IPS-NIHi7 (cell line): ENCODE results near the gene KLK10.
"Not testable (repeated sequence)": the region's sequence is repeated elsewhere in the genome, so short reads cannot be mapped to it uniquely, and the experiment has no call there.

Experiments used
- DNase-seq: peaks from one replicate; pipeline ENCODE4 v3.0.0; 2012; ENCODE audit warnings: mixed read lengths; ENCODE audit errors: extremely low spot score

Gene KLK10

DNA sequence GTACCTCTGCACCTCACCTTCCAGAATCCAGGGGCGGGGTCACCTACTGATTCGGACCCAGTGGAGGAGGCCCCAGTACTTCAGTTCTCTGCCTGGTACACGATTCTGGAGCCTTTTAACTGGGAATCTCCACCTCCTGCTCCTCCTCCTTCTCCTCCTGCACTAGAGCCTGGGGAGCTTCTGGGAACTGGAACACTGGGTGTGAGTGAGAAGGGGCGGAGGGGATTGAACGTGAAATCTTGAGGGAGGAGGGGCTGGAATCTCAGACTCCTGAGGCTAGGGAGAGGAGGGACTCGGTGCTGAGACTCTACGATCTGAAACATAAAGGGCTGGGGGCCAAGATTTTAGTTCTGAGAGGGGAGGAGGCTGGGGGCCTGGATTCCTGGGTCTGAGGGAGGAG, 18.0 kb downstream of the KLK10 start, which contains the start of gene KLK8:
KLK8 (minus strand) TSS at position 90 of the 400 bp plus-strand sequence. CDS start 437 bp downstream, outside the sequence.
- DNase-seq, result peak; percentile 52

DNA sequence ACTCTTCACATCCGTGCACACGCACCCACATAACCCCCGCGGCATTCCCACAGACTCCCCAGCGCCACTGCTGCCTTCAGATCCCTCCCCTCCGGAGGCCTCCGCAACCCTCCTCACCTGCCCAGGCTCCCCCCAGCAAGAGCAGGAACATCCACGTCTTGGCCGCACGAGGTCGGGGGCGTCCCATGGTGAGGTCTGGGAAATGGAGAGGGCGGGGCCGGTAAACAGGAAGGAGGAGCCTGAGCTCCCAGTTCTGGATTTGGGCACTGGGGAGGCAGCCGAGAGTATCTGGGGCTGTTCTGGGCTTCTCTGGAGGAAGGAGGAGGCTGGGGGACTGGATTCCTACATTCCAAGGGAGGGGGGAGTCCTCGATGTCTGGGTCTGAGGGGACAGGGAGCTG, 18.5 kb downstream of the KLK10 start:
- peak; percentile 77 for DNase-seq

- DNase-seq, result no peak
Observed at GRCh38 chr19:51000426-51000825, 19.1 kb downstream of the KLK10 start.

GRCh38 chr19:50998686-50999085, 20.8 kb downstream of the KLK10 start:
- DNase-seq, result no peak

DNA sequence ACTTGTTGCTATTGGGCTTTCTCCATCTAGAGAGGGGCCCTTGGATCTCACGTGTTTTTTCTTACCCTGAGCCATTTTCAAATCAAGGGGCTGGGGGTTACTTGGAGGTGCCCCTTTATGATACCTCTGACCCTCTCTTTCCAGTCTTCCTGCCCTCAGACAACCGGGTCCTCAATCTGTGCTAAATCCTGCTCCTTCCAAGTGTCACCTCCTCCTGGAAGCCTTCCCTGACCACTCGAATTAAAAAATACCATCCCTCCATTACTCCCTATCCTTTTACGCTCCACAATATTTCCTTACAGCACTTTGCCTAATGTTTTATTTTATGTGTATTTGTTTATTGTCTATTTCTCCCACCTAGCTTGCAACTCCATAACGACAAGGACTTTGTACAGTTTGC, 21.4 kb downstream of the KLK10 start:
- no peak for DNase-seq

DNA sequence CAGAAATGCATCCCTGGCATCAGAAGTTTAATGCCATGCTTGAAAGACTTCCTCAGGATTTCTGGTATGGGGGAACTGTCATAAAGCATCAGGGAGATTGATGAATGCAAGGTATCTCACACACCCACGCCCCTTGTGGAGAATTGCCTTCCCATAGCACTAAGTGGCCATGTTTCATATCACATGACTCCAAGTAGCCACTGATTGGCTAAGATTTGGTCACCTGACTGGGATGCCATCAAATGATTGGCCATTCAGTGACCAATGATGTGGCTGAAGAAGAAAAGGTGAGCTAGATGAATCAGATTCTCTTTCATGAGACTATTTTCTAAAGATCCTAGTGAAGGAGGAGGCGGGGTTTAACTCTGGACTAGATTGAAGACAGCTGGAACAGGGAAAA, 25.4 kb downstream of the KLK10 start:
- DNase-seq, result peak; percentile 38

DNA sequence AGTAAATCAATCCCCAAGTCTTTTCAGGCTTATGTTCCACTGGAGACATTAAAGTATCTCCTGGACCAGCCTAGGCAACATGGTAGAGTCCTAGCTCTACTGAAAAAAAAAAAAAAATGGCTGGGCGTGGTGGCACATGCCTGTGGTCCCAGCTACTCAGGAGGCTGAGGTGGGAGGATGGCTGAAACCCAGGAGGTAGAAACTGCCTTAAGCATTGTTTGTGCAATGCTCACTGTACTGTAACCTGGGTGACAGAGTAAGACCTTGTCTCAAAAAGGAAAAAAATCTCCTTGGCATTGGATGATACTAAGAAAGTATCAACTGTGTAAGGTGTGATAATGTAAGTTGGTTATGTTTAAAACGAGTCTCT, 26.9 kb downstream of the KLK10 start:
- DNase-seq, result no peak

DNA sequence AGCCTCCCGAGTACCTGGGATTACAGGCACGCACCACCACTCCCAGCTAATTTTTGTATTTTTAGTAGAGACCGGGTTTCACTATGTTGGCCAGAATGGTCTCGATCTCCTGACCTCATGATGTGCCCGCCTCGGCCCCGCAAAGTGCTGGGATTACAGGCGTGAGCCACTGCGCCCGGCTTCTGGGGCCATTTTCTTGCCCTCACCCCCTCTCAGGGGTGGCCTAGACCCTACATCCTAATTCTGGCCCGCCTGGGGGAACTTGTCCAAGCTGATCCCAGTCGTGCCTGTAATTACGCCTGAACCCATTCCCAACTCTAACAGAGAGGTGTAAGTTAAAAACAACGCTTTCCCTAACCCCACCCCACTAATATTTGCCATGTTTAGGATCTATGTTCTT, 35.1 kb downstream of the KLK10 start:
- DNase-seq, result not testable (repeated sequence)

DNA sequence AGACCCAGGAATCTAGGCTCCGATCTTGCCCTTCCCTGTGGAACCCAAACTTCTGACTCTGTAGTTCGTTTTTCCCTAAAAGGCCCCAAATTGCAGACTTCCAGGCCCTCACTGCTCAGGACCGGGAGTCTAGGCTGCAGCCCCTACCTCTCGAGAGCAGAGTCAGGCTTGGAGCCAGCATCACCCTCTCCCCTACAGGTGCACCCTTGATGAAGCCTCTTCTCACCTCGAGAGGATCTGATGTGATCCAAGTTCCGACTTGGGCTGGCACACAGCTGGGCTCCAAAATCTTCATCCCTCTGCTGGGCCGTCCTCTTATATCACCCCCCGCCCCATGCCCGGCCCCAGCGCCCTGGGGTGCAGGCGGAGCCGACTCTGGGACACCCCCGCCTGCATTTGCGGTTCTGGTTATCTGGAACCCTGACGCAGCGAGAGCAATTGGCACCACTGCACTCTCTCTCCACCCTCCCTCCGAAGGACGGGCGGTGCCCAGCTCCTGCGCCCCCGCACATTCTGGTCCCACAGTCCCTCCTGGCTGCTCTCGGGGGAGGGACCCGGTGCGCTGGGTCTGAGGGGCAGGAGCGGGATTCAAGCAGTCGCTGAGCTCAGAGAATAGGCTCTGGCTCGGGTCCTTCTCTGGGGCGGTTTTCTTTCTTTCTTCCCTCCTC, 35.8 kb downstream of the KLK10 start, which contains the start of gene KLK7:
KLK7 (minus strand) TSS at position 293 of the 668 bp plus-strand sequence. CDS start 1,518 bp downstream, outside the sequence.
- DNase-seq, result peak; percentile 46

GRCh38 chr19:50982186-50982585, 37.3 kb downstream of the KLK10 start:
- DNase-seq, result no peak

DNA sequence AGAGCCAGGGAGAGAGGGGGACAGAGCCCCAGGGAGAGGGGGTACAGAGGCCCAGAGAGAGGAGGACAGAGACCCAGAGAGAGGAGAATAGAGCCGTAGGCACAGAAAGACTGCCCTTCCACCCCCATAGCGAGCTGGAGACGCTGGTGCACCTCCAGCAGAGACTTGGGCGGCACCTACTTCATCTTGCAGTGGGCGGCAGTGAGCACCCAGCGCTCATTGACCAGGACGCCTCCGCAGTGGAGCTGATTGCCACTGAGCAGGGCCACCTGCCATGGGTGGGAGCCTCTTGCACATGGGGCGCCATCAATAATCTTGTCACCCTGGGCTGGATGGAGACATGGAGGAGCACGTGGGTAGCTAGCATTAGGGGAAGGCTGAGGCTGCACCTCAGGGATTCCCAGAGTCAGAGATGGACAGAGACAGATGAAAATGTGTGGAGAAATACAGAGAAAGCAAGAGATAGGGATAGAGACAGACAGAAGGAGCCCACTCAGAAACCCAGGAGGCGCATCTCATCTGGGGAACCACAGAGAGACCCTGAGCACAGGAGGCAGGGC, 37.8 kb downstream of the KLK10 start:
- no peak for DNase-seq

GRCh38 chr19:50980208-50980607, 39.3 kb downstream of the KLK10 start:
- DNase-seq, result no peak

- no peak for DNase-seq
Observed at GRCh38 chr19:50979758-50980157, 39.8 kb downstream of the KLK10 start.

- no peak for DNase-seq
Observed at GRCh38 chr19:50978772-50979390, 40.6 kb downstream of the KLK10 start.

GRCh38 chr19:50977626-50978025, 41.9 kb downstream of the KLK10 start:
- DNase-seq, result no peak

- DNase-seq, result peak; percentile 80
Observed at GRCh38 chr19:50975766-50976165, 43.7 kb downstream of the KLK10 start.

DNA sequence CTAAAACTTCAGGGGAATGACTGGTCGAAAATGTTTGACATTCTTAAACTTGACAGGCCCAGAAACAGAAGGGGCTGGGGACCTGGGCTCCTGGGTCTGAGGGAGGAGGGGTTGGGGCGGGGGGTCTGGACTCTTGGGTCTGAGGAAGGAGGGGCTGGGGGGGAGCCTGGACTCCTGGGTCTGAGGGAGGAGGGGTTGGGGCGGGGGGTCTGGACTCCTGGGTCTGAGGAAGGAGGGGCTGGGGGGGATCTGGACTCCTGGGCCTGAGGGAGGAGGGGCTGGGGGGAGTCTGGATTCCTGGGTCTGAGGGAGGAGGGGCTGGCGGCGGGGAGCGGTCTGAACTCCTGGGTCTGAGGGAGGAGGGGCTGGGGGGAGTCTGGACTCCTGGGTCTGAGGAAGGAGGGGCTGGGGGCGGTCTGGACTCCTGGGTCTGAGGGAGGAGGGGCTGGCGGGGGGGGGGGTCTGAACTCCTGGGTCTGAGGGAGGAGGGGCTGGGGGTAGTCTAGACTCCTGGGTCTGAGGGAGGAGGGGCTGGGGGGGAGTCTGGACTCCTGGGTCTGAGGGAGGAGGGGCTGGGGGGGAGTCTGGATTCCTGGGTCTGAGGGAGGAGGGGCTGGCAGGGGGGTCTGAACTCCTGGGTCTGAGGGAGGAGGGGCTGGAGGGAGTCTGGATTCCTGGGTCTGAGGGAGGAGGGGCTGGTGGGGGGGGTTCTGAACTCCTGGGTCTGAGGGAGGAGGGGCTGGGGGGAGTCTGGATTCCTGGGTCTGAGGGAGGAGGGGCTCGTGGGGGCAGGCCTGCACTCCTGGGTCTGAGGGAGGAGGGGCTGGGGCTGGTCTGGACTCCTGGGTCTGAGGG, 44.6 kb downstream of the KLK10 start:
- no peak for DNase-seq

- no peak for DNase-seq
Observed at GRCh38 chr19:50972795-50973376, 46.6 kb downstream of the KLK10 start.

GRCh38 chr19:50969810-50970209, 49.7 kb downstream of the KLK10 start:
- DNase-seq, result not testable (repeated sequence)

GRCh38 chr19:50969413-50969760, 50.1 kb downstream of the KLK10 start, which contains the start of gene KLK6:
KLK6 (minus strand) TSS chr19:50969591; CDS start chr19:50968104, 1,487 bp downstream.
- no peak for DNase-seq

- peak; percentile 39 for DNase-seq
Observed at GRCh38 chr19:50968716-50969412, 50.6 kb downstream of the KLK10 start.
